Lower leg skin (tissue), 4 donors: ENCODE data around the gene RNF7. TPM values are rescaled to one million over a fixed set of nuclear protein-coding genes. Genes with fewer than 3 reads are reported as not detected.

ENCODE experiments used
- DNase-seq, 2 donors: peaks; one replicate each; pipeline ENCODE4 v3.0.0-alpha.2; 2019; ENCODE audit warnings: low spot score in 2 of 2
- H3K4me3 ChIP-seq: fragments of 200-600 bp; sonication (generic); 2 replicates; pipeline ENCODE4 v1.5.1; 2017; ENCODE audit warnings: mild to moderate bottlenecking, low read depth; ENCODE audit not compliant: poor library complexity, severe bottlenecking
- CTCF ChIP-seq, 3 donors: fragments of 450-650 bp; IDR thresholded peaks; one replicate each; pipeline ENCODE4 v1.5.1; 2016; ENCODE audit warnings: antibody characterized with exemption in 3 of 3, mild to moderate bottlenecking in 3 of 3, moderate library complexity in 2 of 3
- POLR2A ChIP-seq, 2 donors: fragments of 450-650 bp; IDR thresholded peaks; one replicate each; pipeline ENCODE4 v1.6.1; 2016 to 2017; ENCODE audit warnings: antibody characterized with exemption in 2 of 2, mild to moderate bottlenecking in 1 of 2, moderate library complexity in 1 of 2
- WGBS, 2 donors: methylation state at CpG; one replicate each; pipeline ENCODE4 v1.1.5; 2018; 5-methylcytosine and 5-hydroxymethylcytosine counted together
- intact Hi-C: fragments of 100-400 bp; cut with DNase I; formaldehyde crosslinking; loops from one replicate; pipeline ENCODE4 v1.15.0; 2023; ENCODE audit warnings: low total_unique reads
- total RNA-seq, 4 donors: library from RNA; depleted of rRNA; stranded (reverse); fragments of >200 nt; gene quantifications; one replicate each; pipeline ENCODE4 v1.1.0, GENCODE V29; 2016

Gene RNF7
- total RNA-seq, 4 donors from 2014 or later = 75.6 to 117 (median 84.1) TPM

DNA sequence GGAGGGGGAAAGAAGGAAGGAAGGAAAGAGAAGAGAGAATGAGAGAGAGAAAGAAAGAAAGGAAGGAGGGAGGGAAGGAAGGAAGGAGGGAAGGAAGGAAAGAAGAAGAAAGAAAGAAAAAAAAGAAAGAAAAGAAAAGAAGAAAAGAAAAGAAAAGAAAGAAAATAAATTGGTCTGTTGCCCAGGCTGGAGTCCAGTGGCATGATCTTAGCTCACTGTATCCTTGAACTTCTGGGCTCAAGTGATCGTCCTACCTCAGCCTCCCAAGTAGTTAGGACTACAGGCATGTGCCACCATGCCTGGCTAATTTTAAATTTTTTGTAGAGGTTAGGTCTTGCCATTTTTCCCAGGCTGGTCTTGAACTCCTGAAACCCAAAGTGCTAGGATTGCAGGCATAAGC, 11.6 kb upstream of the RNF7 start:
- 93 to 100% methylated on average over 1 of the region's 1 CpG for WGBS, 2 donors
- intact Hi-C loops = no loop called here
- TF ChIP-seq CTCF (IDR thresholded peaks at IDR 0.05) (no peak), POLR2A (IDR thresholded peaks at IDR 0.05) (no peak)
- H3K4me3 ChIP-seq = no peak overlapping the region
- DNase-seq = no peak

- DNase-seq = no peak
- intact Hi-C loops = no loop called here
- H3K4me3 ChIP-seq = no peak overlapping the region
- WGBS, 2 donors = 81 to 89% methylated on average over 5 of the region's 5 CpGs
- TF ChIP-seq POLR2A (IDR thresholded peaks at IDR 0.05) (no peak), CTCF (IDR thresholded peaks at IDR 0.05) (no peak)
These were observed 9.7 kb upstream of the RNF7 start for GRCh38 chr3:141728355-141728892.

DNA sequence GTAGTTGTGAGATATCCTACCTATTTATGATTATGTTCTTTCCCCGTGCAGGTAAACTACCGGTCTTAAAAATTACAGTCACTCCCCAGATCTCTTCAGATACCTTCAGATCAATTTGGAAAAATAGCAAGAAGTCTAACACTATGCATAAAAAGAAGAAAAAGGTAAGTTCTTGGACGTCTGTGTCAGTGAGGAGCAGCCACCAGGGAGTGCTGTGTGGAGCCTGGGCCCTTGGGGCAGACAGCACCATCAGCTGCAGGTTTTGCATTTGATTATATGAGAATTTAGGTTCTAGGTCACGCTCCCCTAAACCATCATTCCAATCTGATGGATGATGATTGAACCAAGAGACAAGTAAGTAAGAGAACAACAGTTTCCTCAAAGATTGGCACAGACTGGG, 8.9 kb upstream of the RNF7 start:
- intact Hi-C loops = no loop called here
- TF ChIP-seq CTCF (IDR thresholded peaks at IDR 0.05) (no peak), POLR2A (IDR thresholded peaks at IDR 0.05) (no peak)
- no peak for DNase-seq
- 85 to 86% methylated on average over 4 of the region's 4 CpGs for WGBS, 2 donors
- H3K4me3 ChIP-seq = no peak overlapping the region

DNA sequence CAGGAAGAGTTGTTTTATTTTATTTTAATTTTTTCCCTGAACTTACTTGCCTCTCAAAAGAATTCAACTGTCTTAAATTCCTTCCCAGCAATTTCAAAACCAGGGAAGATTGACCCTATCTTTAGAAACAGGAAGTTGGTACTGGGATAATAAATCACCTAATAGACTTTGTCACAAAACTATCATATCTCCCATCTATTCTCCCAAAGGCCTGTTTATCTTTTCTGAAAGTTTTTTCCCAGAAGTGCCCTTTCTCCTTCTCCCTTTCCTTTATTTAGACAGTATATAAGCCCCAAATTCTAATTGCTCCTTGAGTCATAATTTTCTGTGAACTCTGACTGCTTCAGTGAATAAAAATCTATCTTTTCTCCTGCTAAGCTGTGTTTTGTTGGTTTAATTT, 2.9 kb upstream of the RNF7 start:
- no peak overlapping the region for H3K4me3 ChIP-seq
- intact Hi-C loops = loop anchor here (5.0 to 10.0 kb wide), 2 partner anchors 140 to 177 kb away; partner anchors contain the start of gene ATP1B3
- no peak for DNase-seq
- TF ChIP-seq CTCF (IDR thresholded peaks at IDR 0.05) = no peak
- no peak for TF ChIP-seq POLR2A (IDR thresholded peaks at IDR 0.05)

GRCh38 chr3:141735770-141736465, 2.2 kb upstream of the RNF7 start:
- intact Hi-C loops = loop anchor here (5.0 to 10.0 kb wide), 2 partner anchors 139 to 176 kb away; partner anchors contain the start of gene ATP1B3
- TF ChIP-seq POLR2A (IDR thresholded peaks at IDR 0.05) (no peak), CTCF (IDR thresholded peaks at IDR 0.05) (no peak)
- H3K4me3 ChIP-seq = no peak overlapping the region
- no peak for DNase-seq
- WGBS, 2 donors = 76 to 88% methylated on average over 7 of the region's 7 CpGs
